Left cardiac atrium (tissue), 4 donors: ENCODE data around the gene C1orf52. TPM values are rescaled to one million over a fixed set of nuclear protein-coding genes. Genes with fewer than 3 reads are reported as not detected.

Experiments
- ATAC-seq, 2 donors: fragments of 200-7000 bp; cut with Tn5 transposase; one replicate each; pipeline ENCODE4 v1.9.1; 2020; ENCODE audit warnings: mild to moderate bottlenecking in 2 of 2, moderate library complexity in 2 of 2
- DNase-seq: peaks from one replicate; pipeline ENCODE4 v3.0.0-alpha.2; 2020
- intact Hi-C, 2 donors: fragments of 100-400 bp; cut with DNase I; formaldehyde crosslinking; loops; one replicate each; pipeline versions ENCODE4 v1.14.1 to v1.15.1; 2022 to 2023
- total RNA-seq, 2 donors: library from RNA; stranded (reverse); fragmentation: NEBNext Ultra II Directional; extraction: Animal tissue kit (Norgen Biotek cat#: 25700); gene quantifications; one replicate each; pipeline ENCODE4 v1.2.1, GENCODE V29; 2021
- donor health status: DM: no; HTN: yes; CAD: no.
- donor health status: DM: no; HTN: yes; CAD: no; lungs with severe emphysema.
- donor health status: DM: yes; HTN: yes; CAD: no.
- donor health status: Dilated cardiomyopathy.

Gene C1orf52
- total RNA-seq, 2 donors from 2014 or later = 15.6 to 17.6 TPM

DNA sequence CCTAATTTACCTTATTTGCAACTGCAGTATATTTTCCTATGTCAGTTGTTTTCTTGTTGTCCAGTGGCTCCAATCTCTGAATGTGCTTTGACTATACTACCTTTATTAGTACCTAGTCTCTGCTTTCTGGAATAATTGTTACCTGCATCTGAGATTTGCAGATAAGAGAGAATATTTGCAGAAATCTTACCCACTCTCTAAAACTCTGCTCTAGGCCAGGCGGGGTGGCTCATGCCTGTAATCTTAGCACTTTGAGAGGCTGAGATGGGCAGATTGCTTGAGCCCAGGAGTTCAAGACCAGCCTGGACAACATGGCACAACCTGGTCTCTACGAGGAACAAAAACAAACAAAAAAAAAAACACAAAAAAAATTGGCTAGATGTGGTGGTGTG lies 56.6 kb downstream of the C1orf52 start:
- intact Hi-C loops = no loop called here
- DNase-seq (no peak), ATAC-seq (no peak)

DNA sequence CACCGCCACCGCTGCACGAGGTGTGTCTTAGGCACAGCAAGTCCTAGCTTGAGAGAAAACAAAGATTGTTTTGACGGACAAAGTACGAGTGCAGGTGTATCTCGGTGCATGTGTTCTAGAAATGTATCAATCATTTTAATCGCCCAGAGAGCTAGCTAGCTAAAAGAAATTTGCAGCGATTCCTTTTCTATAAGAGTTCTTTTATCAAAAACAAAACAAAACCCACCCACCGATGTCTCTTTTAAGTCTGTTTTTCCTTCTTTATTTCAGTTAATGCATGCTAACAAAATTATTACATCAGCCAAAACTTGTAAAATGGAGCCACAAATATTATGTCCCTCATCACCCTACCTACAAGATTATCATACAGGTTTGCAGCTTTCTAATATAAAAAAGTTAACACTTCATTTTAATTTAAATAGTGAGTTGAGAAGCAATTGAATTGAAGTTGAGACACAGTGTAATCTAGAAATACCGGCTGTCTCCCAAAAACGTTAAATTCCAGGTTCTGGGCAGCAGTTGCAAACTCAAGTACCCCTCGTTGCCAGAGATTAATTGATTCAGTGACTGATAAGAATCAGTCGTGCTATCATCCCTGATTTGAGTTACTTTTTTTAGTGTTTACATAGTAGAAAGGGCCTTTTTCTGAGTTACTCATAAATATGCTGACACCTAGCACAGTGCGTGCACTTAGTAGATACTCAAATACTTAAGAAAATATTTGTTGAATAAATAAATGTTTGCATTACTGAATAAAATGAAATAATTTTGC lies 57.2 kb downstream of the C1orf52 start:
- intact Hi-C loops = no loop called here
- no peak for ATAC-seq
- DNase-seq = no peak

DNA sequence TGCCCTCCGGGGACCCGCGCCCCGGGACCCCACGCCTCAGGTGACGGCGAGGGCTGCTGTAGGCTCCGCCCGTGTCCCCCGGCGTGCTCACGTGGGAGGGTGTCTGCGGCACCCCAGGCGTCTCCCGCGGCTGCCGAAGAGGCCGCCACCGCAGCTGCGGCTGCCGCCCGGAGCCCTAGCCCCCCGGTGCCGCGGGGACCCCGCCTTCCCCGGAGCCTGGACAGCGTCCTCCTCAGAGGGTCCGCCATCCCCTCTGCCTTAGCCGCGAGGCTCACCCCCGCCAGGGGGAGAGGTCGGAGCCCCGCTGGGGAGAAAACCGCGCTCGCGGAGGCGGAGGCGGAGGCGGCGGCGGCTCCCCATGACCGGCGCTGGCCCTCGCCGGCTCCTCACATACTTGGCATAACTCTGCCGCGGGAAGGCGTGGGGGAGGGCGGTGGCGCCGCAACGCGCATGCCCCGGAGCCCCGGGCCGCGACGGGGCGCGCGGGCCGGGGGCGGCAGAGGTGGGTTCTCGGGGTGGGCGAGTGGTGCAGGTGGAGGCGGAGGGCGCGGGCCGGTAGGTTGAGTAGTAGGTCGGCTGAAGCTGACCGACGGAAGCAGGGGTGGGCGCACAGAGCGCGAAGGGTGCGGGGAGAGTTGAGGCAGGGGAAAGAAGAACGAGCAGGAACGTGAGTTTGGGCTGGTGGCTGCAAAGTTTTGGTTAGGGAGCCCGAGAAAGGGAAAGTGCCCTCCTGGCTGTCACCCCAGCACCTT lies 57.9 kb downstream of the C1orf52 start:
- DNase-seq = peak; percentile 78
- intact Hi-C loops = no loop called here
- ATAC-seq = peak; percentile 91 to 92

- DNase-seq (peak; percentile 77), ATAC-seq (peak; percentile 94 to 96)
- intact Hi-C loops = no loop called here
Observed at GRCh38 chr1:85200463-85201339, 58.8 kb downstream of the C1orf52 start, which contains the start of gene SYDE2. SYDE2 (minus strand) TSS chr1:85201016; CDS start chr1:85200996, 20 bp downstream.

Other genes starting within 250 kb of the C1orf52 start
- 10 to 100 TPM in 1 of 2 donors, 1 to 10 TPM in 1; 7.6 to 11.6 TPM for gene MCOLN3, start 211.2 kb downstream of the C1orf52 start, total RNA-seq
- gene SYDE2, start 58.6 kb downstream of the C1orf52 start, total RNA-seq = 10 to 100 TPM; 14.3 to 14.5 TPM
- gene BCL10, start 17.0 kb upstream of the C1orf52 start, total RNA-seq = 10 to 100 TPM in 1 of 2 donors, 1 to 10 TPM in 1; 9.0 to 12.7 TPM
- 10 to 100 TPM; 10.1 to 15.6 TPM for gene DDAH1, start 205.5 kb upstream of the C1orf52 start, total RNA-seq